Endodermal cell (in vitro differentiated cells): ENCODE results near the gene BNIPL. TPM values are rescaled to one million over a fixed set of nuclear protein-coding genes. Genes with fewer than 3 reads are reported as not detected.

ENCODE experiments used
- DNase-seq: peaks from one replicate; pipeline ENCODE4 v3.0.0-alpha.2; 2017
- H3K27ac ChIP-seq: 2 replicates; pipeline ENCODE4 v1.5.1; 2013; ENCODE audit warnings: mild to moderate bottlenecking, low read depth, low read length, moderate library complexity
- H3K27me3 ChIP-seq: 2 replicates; pipeline ENCODE4 v1.6.1; 2013; ENCODE audit warnings: mild to moderate bottlenecking, low read length, moderate library complexity; ENCODE audit not compliant: insufficient read depth, control insufficient read depth, poor library complexity, severe bottlenecking
- H3K36me3 ChIP-seq: 2 replicates; pipeline ENCODE4 v1.7.0; 2013; ENCODE audit warnings: mild to moderate bottlenecking, low read length, moderate library complexity; ENCODE audit not compliant: control insufficient read depth, insufficient read depth
- H3K4me1 ChIP-seq: one replicate; pipeline ENCODE4 v1.7.0; 2013; ENCODE audit warnings: low read length; ENCODE audit not compliant: control insufficient read depth, insufficient read depth
- H3K4me3 ChIP-seq: 2 replicates; pipeline ENCODE4 v1.5.1; 2013; ENCODE audit warnings: mild to moderate bottlenecking, low read length, moderate library complexity
- H3K9ac ChIP-seq: 2 replicates; pipeline ENCODE4 v1.6.1; 2013; ENCODE audit warnings: mild to moderate bottlenecking, low read length, moderate library complexity; ENCODE audit not compliant: poor library complexity, severe bottlenecking; ENCODE audit errors: extremely low read depth
- H3K9me3 ChIP-seq: 2 replicates; pipeline ENCODE4 v1.6.1; 2013; ENCODE audit warnings: mild to moderate bottlenecking, low read length, moderate library complexity; ENCODE audit not compliant: control insufficient read depth
- H3K27ac Mint-ChIP-seq: 2 replicates; pipeline ENCODE4 v1.8.0; 2020; ENCODE audit warnings: mixed read lengths
- H3K27me3 Mint-ChIP-seq: 2 replicates; pipeline ENCODE4 v1.8.0; 2021; ENCODE audit warnings: mild to moderate bottlenecking, mixed read lengths; ENCODE audit not compliant: insufficient read depth
- H3K36me3 Mint-ChIP-seq: 2 replicates; pipeline ENCODE4 v1.8.0; 2020; ENCODE audit warnings: low read depth, mixed read lengths
- H3K4me1 Mint-ChIP-seq: 2 replicates; pipeline ENCODE4 v1.8.0; 2020; ENCODE audit warnings: mixed read lengths
- H3K4me3 Mint-ChIP-seq: 2 replicates; pipeline ENCODE4 v1.8.0; 2020; ENCODE audit warnings: mild to moderate bottlenecking, moderate library complexity, mixed read lengths
- H3K9me3 Mint-ChIP-seq: 2 replicates; pipeline ENCODE4 v1.8.0; 2020; ENCODE audit warnings: mild to moderate bottlenecking, mixed read lengths
- WGBS, 2 experiments: methylation state at CpG; one replicate each; pipeline versions ENCODE4 v1.1.5 to v1.1.7; 2013; ENCODE audit warnings: missing lambda C conversion rate in 2 of 2, mixed read lengths in 1 of 2; ENCODE audit not compliant: insufficient coverage in 1 of 2, insufficient read length in 1 of 2; 5-methylcytosine and 5-hydroxymethylcytosine counted together
- total RNA-seq, 2 donors: library from RNA; stranded (reverse); fragmentation: NEBNext Ultra II Directional in 1 of 2; extraction: Animal tissue kit (Norgen Biotek cat#: 25700) in 1 of 2; gene quantifications; 2 replicates in 1 of 2; 3 replicates in 1 of 2; pipeline ENCODE4 v1.2.1, GENCODE V29; 2021
- TF ChIP-seq, protein P1 (sequence below): fragments of 200-600 bp; sonication (generic); conservative IDR thresholded peaks from 2 replicates; pipeline ENCODE4 v1.5.0; 2021; ENCODE audit warnings: antibody characterized with exemption, mild to moderate bottlenecking

Gene BNIPL
- total RNA-seq, 2 donors from 2014 or later = 1.6 to 2.9 TPM

DNA sequence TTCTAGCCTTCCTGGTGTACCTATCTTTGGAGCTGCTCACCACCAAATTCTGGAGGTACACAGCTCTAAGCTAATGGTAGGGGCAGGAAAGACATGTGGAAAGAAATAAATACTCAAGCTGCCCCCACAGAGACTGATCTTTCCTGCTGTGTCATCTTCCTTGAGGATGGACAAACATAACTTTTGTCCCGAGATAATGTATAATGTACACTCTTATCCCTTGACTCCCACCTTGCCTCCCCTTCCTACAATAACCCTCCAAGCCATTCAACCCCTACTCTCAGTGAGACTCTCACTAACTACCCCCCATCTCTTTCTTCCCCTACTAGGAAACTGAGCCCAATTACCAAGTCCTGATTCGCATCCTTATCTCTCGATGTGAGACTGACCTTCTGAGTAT is 42.1 kb upstream of the BNIPL start:
- Mint-ChIP-seq H3K9me3 (no peaks in the 10 kb centered on the region), H3K4me1 (peaks cover 6% of the 10 kb centered on the region), H3K27ac (peak overlapping the region; percentile 38), H3K27me3 (no peaks in the 10 kb centered on the region), H3K36me3 (no peaks in the 10 kb centered on the region), H3K4me3 (no peak overlapping the region)
- Histone ChIP-seq H3K9ac (no peak overlapping the region), H3K4me3 (no peak overlapping the region), H3K27me3 (no peaks in the 10 kb centered on the region), H3K36me3 (no peaks in the 10 kb centered on the region), H3K9me3 (no peaks in the 10 kb centered on the region), H3K4me1 (peaks cover 2% of the 10 kb centered on the region), H3K27ac (no peak overlapping the region)
- 95 to 97% methylated on average over 3 of the region's 3 CpGs for WGBS, 2 experiments
- TF ChIP-seq, protein P1, sequence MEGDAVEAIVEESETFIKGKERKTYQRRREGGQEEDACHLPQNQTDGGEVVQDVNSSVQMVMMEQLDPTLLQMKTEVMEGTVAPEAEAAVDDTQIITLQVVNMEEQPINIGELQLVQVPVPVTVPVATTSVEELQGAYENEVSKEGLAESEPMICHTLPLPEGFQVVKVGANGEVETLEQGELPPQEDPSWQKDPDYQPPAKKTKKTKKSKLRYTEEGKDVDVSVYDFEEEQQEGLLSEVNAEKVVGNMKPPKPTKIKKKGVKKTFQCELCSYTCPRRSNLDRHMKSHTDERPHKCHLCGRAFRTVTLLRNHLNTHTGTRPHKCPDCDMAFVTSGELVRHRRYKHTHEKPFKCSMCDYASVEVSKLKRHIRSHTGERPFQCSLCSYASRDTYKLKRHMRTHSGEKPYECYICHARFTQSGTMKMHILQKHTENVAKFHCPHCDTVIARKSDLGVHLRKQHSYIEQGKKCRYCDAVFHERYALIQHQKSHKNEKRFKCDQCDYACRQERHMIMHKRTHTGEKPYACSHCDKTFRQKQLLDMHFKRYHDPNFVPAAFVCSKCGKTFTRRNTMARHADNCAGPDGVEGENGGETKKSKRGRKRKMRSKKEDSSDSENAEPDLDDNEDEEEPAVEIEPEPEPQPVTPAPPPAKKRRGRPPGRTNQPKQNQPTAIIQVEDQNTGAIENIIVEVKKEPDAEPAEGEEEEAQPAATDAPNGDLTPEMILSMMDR = no peak
- DNase-seq = no peak

DNA sequence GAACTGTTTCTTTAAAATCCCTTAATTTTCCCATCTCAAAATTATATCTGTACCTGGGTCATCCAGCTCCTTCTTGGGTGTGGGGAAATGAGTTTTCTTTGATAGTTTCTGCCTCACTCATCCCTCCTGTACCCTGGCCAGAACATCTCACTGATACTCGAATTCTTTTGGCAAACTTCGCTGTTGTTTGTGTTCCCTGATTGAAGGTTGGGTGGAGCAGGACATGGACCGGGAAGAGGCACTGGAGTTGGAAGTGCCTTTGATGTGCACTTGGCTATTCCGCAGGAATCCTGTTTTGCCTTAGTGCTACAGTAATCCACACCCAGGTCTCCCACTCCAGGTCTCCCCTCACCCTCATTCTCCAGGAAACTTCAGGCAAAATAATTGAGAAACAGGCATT is 40.9 kb upstream of the BNIPL start:
- no peak for DNase-seq
- TF ChIP-seq, protein P1 = no peak
- H3K9ac ChIP-seq = no peak overlapping the region
- Mint-ChIP-seq H3K4me3 (no peak overlapping the region), H3K27ac (peak overlapping the region; percentile 69), H3K36me3 (no peaks in the 10 kb centered on the region), H3K4me1 (peaks cover 6% of the 10 kb centered on the region), H3K27me3 (no peaks in the 10 kb centered on the region), H3K9me3 (no peaks in the 10 kb centered on the region)
- H3K27me3 ChIP-seq = no peaks in the 10 kb centered on the region
- no peak overlapping the region for H3K27ac ChIP-seq
- H3K9me3 ChIP-seq = no peaks in the 10 kb centered on the region
- 79 to 83% methylated on average over 4 of the region's 4 CpGs for whole genome bisulfite sequencing, 2 experiments
- peaks cover 2% of the 10 kb centered on the region for H3K4me1 ChIP-seq
- no peak overlapping the region for H3K4me3 ChIP-seq
- H3K36me3 ChIP-seq = no peaks in the 10 kb centered on the region

DNA sequence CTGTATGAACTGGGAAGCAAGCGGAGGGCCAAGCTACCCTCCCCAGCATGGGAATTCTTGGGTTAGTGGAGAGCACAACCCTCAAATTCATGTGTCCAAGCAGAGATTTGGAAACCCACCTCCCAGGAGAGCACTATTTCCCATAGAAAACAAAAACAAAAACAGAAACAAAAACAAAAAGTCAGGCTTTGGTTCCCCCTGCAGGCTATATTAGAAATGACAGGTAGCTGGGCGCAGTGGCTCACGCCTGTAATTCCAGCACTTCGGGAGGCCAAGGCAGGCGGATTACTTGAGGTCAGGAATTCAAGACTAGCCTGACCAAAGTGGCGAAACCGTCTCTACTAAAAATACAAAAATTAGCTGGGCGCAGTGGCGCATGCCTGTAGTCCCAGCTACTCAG is 40.5 kb upstream of the BNIPL start:
- DNase-seq = peak; percentile 86
- Histone ChIP-seq H3K36me3 (no peaks in the 10 kb centered on the region), H3K27ac (no peak overlapping the region), H3K4me3 (no peak overlapping the region), H3K9ac (no peak overlapping the region), H3K9me3 (no peaks in the 10 kb centered on the region), H3K27me3 (no peaks in the 10 kb centered on the region), H3K4me1 (peaks cover 2% of the 10 kb centered on the region)
- peaks cover 6% of the 10 kb centered on the region for H3K4me1 Mint-ChIP-seq
- TF ChIP-seq, protein P1 = peak; percentile 89
- H3K36me3 Mint-ChIP-seq = no peaks in the 10 kb centered on the region
- peak overlapping the region; percentile 69 for H3K27ac Mint-ChIP-seq
- WGBS, 2 experiments = 32 to 36% methylated on average over 9 of the region's 9 CpGs
- H3K27me3 Mint-ChIP-seq = no peaks in the 10 kb centered on the region
- H3K4me3 Mint-ChIP-seq = no peak overlapping the region
- H3K9me3 Mint-ChIP-seq = no peaks in the 10 kb centered on the region
